GM12875 (cell line): ENCODE results near the gene VPS8.

Source experiments
- H3K4me3 ChIP-seq: one replicate; pipeline ENCODE4 v1.5.1; 2011; ENCODE audit warnings: low read depth, low read length, control low read depth
- TF ChIP-seq, protein P1 (sequence below): IDR thresholded peaks from 2 replicates; pipeline ENCODE4 v1.5.1; 2011; ENCODE audit warnings: low read depth, mild to moderate bottlenecking, control low read depth, inconsistent platforms, low read length, moderate library complexity, borderline replicate concordance; ENCODE audit not compliant: insufficient read depth

Gene VPS8

GRCh38 chr3:185021256-185021655 lies 209.3 kb downstream of the VPS8 start:
- TF ChIP-seq, protein P1, sequence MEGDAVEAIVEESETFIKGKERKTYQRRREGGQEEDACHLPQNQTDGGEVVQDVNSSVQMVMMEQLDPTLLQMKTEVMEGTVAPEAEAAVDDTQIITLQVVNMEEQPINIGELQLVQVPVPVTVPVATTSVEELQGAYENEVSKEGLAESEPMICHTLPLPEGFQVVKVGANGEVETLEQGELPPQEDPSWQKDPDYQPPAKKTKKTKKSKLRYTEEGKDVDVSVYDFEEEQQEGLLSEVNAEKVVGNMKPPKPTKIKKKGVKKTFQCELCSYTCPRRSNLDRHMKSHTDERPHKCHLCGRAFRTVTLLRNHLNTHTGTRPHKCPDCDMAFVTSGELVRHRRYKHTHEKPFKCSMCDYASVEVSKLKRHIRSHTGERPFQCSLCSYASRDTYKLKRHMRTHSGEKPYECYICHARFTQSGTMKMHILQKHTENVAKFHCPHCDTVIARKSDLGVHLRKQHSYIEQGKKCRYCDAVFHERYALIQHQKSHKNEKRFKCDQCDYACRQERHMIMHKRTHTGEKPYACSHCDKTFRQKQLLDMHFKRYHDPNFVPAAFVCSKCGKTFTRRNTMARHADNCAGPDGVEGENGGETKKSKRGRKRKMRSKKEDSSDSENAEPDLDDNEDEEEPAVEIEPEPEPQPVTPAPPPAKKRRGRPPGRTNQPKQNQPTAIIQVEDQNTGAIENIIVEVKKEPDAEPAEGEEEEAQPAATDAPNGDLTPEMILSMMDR: no peak
- H3K4me3 ChIP-seq: no peak overlapping the region

GRCh38 chr3:185024406-185024805 lies 212.4 kb downstream of the VPS8 start:
- TF ChIP-seq, protein P1: no peak
- no peak overlapping the region for H3K4me3 ChIP-seq

DNA sequence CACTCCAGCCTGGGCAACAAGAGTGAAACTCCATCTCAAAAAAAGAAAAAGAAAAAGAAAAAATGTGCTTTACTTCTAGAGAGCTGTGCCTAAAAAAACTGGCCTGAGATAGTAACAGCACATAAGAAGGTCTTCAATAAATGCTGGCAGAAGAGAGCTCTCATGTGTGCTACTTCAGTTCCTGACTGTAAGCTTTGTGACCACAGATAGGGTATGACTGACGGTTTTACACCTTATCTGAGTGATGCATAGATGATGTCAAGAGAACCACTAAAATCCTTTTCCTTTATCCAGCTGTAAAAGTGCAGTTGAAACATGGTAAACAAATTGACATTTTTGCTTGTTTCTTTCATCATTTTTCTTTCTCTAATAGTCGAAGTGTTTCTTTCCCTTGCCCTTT lies 213.0 kb downstream of the VPS8 start:
- TF ChIP-seq, protein P1: no peak
- no peak overlapping the region for H3K4me3 ChIP-seq

GRCh38 chr3:185028121-185028520 lies 216.2 kb downstream of the VPS8 start:
- H3K4me3 ChIP-seq: no peak overlapping the region
- TF ChIP-seq, protein P1: no peak

DNA sequence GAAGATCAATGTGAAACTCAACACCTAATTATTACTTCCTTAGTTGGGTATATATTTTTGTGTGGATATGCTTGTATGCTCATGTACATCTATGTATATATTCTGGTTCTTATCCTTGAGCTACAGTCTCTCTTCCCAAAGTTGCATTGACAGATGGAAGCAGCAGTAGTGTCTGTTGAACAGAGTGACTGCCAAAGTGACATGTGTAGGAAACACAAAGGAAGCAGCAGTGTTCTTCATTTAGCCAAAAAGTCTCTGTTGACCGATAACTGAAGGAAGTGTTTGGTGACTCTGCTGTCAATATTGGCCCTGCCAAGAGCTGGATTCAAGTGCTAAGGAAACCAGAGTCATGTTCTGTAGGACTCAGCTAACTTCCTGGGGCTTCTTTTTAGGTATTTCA lies 217.1 kb downstream of the VPS8 start:
- no peak overlapping the region for H3K4me3 ChIP-seq
- TF ChIP-seq, protein P1: no peak

GRCh38 chr3:185030399-185030798 lies 218.4 kb downstream of the VPS8 start:
- TF ChIP-seq, protein P1: no peak
- no peak overlapping the region for H3K4me3 ChIP-seq

GRCh38 chr3:185030951-185031350 lies 219.0 kb downstream of the VPS8 start:
- TF ChIP-seq, protein P1: no peak
- no peak overlapping the region for H3K4me3 ChIP-seq
